DOHH2 (cell line): ENCODE measurements around the gene GNPTG.

Experiments
- H3F3A ChIP-seq: fragments of 200-600 bp; sonication (generic), shearing (Covaris generic); 2 replicates; pipeline ENCODE4 v1.6.0; 2016; ENCODE audit warnings: antibody characterized with exemption, mild to moderate bottlenecking; ENCODE audit not compliant: control insufficient read depth, insufficient read depth
- H3K27ac ChIP-seq: fragments of 200-600 bp; sonication (generic); 2 replicates; pipeline ENCODE4 v1.5.1; 2014; ENCODE audit warnings: low read depth, mild to moderate bottlenecking, low read length, moderate library complexity
- H3K27me3 ChIP-seq: fragments of 200-600 bp; sonication (generic); 2 replicates; pipeline ENCODE4 v1.6.1; 2014; ENCODE audit warnings: mild to moderate bottlenecking, low read length, mixed read lengths; ENCODE audit not compliant: control insufficient read depth
- H3K36me3 ChIP-seq: fragments of 200-600 bp; sonication (generic); 2 replicates; pipeline ENCODE4 v1.6.1; 2014; ENCODE audit warnings: mild to moderate bottlenecking, low read length, moderate library complexity, mixed read lengths; ENCODE audit not compliant: control insufficient read depth
- H3K4me1 ChIP-seq: fragments of 200-600 bp; sonication (generic); 2 replicates; pipeline ENCODE4 v1.6.1; 2014; ENCODE audit warnings: mild to moderate bottlenecking, low read length, mixed read lengths; ENCODE audit not compliant: control insufficient read depth
- H3K4me2 ChIP-seq: fragments of 200-600 bp; sonication (generic); 2 replicates; pipeline ENCODE4 v1.6.0; 2014; ENCODE audit warnings: mild to moderate bottlenecking, low read length, moderate library complexity
- H3K4me3 ChIP-seq: fragments of 200-600 bp; sonication (generic); 2 replicates; pipeline ENCODE4 v1.5.1; 2014; ENCODE audit warnings: mild to moderate bottlenecking, low read length, mixed read lengths
- H3K79me2 ChIP-seq: fragments of 200-600 bp; sonication (generic); 2 replicates; pipeline ENCODE4 v1.6.1; 2014; ENCODE audit warnings: mild to moderate bottlenecking, low read length, mixed read lengths; ENCODE audit not compliant: control insufficient read depth
- H3K9me2 ChIP-seq: fragments of 200-600 bp; sonication (generic); replicated peaks from 2 replicates; pipeline ENCODE4 v1.6.1; 2014; ENCODE audit warnings: mild to moderate bottlenecking, low read length, mixed read lengths; ENCODE audit not compliant: control insufficient read depth
- H3K9me3 ChIP-seq: fragments of 200-600 bp; sonication (generic); 2 replicates; pipeline ENCODE4 v1.6.1; 2014; ENCODE audit warnings: antibody characterized with exemption, low read length, mixed read lengths; ENCODE audit not compliant: control insufficient read depth, insufficient read depth
- H4K20me1 ChIP-seq: fragments of 200-600 bp; sonication (generic); 2 replicates; pipeline ENCODE4 v1.6.0; 2014; ENCODE audit warnings: low read depth, mild to moderate bottlenecking, antibody characterized with exemption, low read length, moderate library complexity; ENCODE audit not compliant: control insufficient read depth, insufficient read depth
- EZH2phosphoT487 ChIP-seq: fragments of 200-600 bp; sonication (generic); IDR thresholded peaks from 2 replicates; pipeline ENCODE4 v1.6.1; 2017; ENCODE audit warnings: borderline replicate concordance, mild to moderate bottlenecking, antibody characterized with exemption, low read length, moderate library complexity, mixed read lengths
- TF ChIP-seq, protein P1 (sequence below): fragments of 200-600 bp; sonication (generic); IDR thresholded peaks from one replicate; pipeline ENCODE4 v1.5.1; 2014; ENCODE audit warnings: antibody characterized with exemption, mild to moderate bottlenecking, low read depth, low read length; ENCODE audit not compliant: poor library complexity, severe bottlenecking

The GNPTG gene

DNA sequence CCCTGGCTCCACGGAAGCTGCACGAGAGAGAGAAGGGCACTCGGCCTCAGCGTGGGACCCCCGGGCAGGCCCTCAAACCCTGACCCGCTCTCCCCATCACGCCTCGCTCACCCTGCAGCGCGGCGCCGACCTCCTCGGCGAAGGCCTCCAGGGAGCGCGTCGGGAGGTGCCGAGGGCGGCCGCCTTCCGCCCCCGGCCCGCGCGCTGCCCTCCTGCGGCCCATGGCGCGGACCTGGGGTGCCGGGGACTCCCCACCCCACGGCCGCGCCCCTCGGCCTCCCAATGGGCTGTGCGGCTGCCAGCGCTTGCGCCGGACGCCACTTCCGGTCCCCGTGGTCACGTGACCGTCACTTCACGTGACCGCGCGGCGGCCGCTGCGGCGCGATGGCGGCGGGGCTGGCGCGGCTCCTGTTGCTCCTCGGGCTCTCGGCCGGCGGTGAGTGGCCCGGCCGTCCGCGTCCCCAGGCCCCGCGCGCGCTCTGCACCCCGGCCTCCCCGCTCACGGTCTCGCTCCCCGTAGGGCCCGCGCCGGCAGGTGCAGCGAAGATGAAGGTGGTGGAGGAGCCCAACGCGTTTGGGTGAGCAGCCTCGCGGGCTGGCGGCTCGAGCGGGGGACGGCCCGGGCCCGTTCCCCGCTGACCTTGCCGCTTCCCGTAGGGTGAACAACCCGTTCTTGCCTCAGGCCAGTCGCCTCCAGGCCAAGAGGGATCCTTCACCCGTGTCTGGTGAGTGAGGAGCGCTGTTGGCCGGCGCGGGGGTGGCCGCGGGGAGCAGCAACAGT, at the start of gene GNPTG, which contains the start of gene TSR3:
TSS of gene GNPTG (plus strand) at position 350 of the 781 bp plus-strand sequence. CDS start at position 385, 35 bp downstream.
TSS of gene TSR3 (minus strand) at position 297 of the 781 bp plus-strand sequence. CDS start at position 223, 74 bp downstream.
- H3K79me2 ChIP-seq, result peaks cover 61% of the 10 kb centered on the region
- TF ChIP-seq EZH2phosphoT487, result no peak
- TF ChIP-seq, protein P1, sequence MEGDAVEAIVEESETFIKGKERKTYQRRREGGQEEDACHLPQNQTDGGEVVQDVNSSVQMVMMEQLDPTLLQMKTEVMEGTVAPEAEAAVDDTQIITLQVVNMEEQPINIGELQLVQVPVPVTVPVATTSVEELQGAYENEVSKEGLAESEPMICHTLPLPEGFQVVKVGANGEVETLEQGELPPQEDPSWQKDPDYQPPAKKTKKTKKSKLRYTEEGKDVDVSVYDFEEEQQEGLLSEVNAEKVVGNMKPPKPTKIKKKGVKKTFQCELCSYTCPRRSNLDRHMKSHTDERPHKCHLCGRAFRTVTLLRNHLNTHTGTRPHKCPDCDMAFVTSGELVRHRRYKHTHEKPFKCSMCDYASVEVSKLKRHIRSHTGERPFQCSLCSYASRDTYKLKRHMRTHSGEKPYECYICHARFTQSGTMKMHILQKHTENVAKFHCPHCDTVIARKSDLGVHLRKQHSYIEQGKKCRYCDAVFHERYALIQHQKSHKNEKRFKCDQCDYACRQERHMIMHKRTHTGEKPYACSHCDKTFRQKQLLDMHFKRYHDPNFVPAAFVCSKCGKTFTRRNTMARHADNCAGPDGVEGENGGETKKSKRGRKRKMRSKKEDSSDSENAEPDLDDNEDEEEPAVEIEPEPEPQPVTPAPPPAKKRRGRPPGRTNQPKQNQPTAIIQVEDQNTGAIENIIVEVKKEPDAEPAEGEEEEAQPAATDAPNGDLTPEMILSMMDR, result no peak
- H3K36me3 ChIP-seq, result peaks cover 13% of the 10 kb centered on the region; the same call in 1 of the 2 replicates
- peak within 1 kb of the TSS; percentile 99 for H3K4me2 ChIP-seq
- peak within 1 kb of the TSS; percentile 84 for H3K4me3 ChIP-seq
- no peaks in the 10 kb centered on the region for H3K9me3 ChIP-seq
- H4K20me1 ChIP-seq, result no peaks in the 10 kb centered on the region
- peaks cover 13% of the 10 kb centered on the region for H3K4me1 ChIP-seq
- no peaks in the 10 kb centered on the region for H3K9me2 ChIP-seq
- no peaks in the 10 kb centered on the region for H3K27me3 ChIP-seq
- no peak within 1 kb of the TSS for H3K27ac ChIP-seq
- no peaks in the 10 kb centered on the region for H3F3A ChIP-seq

DNA sequence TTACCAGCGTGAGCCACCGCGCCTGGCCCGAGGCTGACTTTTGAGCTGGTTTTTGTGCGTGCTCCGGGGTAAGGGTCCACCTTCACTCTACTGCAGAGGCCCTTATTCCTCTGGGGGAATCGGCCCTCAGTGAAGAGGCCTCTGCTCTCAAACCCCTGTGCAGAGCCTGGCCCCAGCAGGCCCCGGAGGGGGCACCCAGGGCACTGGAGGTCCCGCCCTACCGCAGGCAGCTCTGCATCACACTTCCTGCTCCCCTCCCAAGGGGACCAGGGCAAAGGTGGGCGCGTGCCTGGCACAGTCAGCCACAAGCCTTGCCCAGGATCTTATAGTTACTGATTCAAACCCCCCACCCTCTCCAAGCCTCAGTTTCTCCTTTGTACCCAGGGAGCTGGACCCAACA, 45.9 kb upstream of the GNPTG start:
- Histone ChIP-seq H3K36me3 (peaks cover 9% of the 10 kb centered on the region), H3K4me3 (0 out of 2 replicates have a peak overlapping the region, but pooled peaks have one; percentile 19), H3K79me2 (peaks cover 10% of the 10 kb centered on the region), H3K9me3 (no peaks in the 10 kb centered on the region; the same call in 1 of the 2 replicates), H3K27me3 (no peaks in the 10 kb centered on the region), H3K4me2 (peak overlapping the region; percentile 18), H3K27ac (no peak overlapping the region), H4K20me1 (peaks cover 6% of the 10 kb centered on the region), H3K9me2 (no peaks in the 10 kb centered on the region), H3K4me1 (peaks cover 54% of the 10 kb centered on the region), H3F3A (peaks cover 9% of the 10 kb centered on the region)
- TF ChIP-seq, protein P1, result no peak

DNA sequence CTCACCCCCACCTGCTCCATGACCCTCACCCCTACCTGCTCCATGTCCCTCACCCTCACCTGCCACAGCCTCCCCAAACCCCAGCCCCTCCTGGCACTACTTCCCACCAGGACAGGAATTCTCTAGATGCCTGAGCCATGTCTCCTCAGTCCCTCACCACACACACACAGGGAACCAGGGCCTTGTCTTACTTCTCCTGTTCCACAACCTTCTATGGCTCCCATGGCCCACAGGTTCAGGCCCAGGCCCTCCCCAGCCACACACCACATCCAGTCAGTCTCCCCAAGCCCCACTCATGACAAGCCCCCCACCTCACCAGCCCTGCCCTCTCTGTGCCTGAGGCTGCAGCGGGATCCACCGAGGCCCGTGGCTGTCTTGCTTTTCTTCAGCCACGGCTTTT, 45.4 kb upstream of the GNPTG start:
- Histone ChIP-seq H4K20me1 (peaks cover 11% of the 10 kb centered on the region), H3K4me2 (peak overlapping the region; percentile 18), H3K9me2 (no peaks in the 10 kb centered on the region), H3K4me1 (peaks cover 54% of the 10 kb centered on the region), H3K36me3 (peaks cover 14% of the 10 kb centered on the region), H3K79me2 (peaks cover 15% of the 10 kb centered on the region), H3K27me3 (no peaks in the 10 kb centered on the region), H3K27ac (no peak overlapping the region), H3F3A (peaks cover 9% of the 10 kb centered on the region), H3K4me3 (no peak overlapping the region), H3K9me3 (no peaks in the 10 kb centered on the region; the same call in 1 of the 2 replicates)
- TF ChIP-seq, protein P1, result no peak
- TF ChIP-seq EZH2phosphoT487, result no peak
